Activated naive CD8-positive, alpha-beta T cell treated with anti-CD3 and anti-CD28 coated beads, Interleukin-2, amount 10 ng/mL, durations not matched to agents 7 days and 5 days (primary cell): Measurements from ENCODE around the gene ITPK1. TPM values are rescaled to one million over a fixed set of nuclear protein-coding genes. Genes with fewer than 3 reads are reported as not detected.
"Not testable (repeated sequence)": the region's sequence is repeated elsewhere in the genome, so short reads cannot be mapped to it uniquely, and the experiment has no call there.

Source experiments
- ATAC-seq: fragments of 150-1000 bp; cut with Tn5 transposase; one replicate; pipeline ENCODE4 v1.10.0; 2021; ENCODE audit warnings: low read depth, moderate library complexity
- POLR2A ChIA-PET: fragments of 350-600 bp; sonication (Branson Sonifier 250); formaldehyde crosslinking; loops from one replicate; lab custom pipeline; 2021; ENCODE audit warnings: antibody characterized with exemption; lab: Charles Lee
- DNase-seq: peaks from one replicate; pipeline ENCODE4 v3.0.0; 2021
- H3K27ac Mint-ChIP-seq: one replicate; pipeline ENCODE4 v1.8.0; 2022; ENCODE audit warnings: mild to moderate bottlenecking, mixed read lengths
- H3K27me3 Mint-ChIP-seq: one replicate; pipeline ENCODE4 v1.8.0; 2022; ENCODE audit warnings: mild to moderate bottlenecking, moderate library complexity, mixed read lengths
- H3K36me3 Mint-ChIP-seq: one replicate; pipeline ENCODE4 v1.8.0; 2021; ENCODE audit warnings: mild to moderate bottlenecking, mixed read lengths
- H3K4me1 Mint-ChIP-seq: one replicate; pipeline ENCODE4 v1.8.0; 2021; ENCODE audit warnings: mixed read lengths
- H3K4me3 Mint-ChIP-seq: one replicate; pipeline ENCODE4 v1.8.0; 2022; ENCODE audit warnings: mild to moderate bottlenecking, moderate library complexity, mixed read lengths
- H3K9me3 Mint-ChIP-seq: one replicate; pipeline ENCODE4 v1.8.0; 2021; ENCODE audit warnings: mixed read lengths
- total RNA-seq, 2 experiments: library from RNA; stranded (reverse); gene quantifications; one replicate each; pipeline ENCODE4 v1.2.3, GENCODE V29; 2021

The ITPK1 gene
- total RNA-seq, 2 experiments from 2014 or later, result 89.5 to 94.1 TPM

DNA sequence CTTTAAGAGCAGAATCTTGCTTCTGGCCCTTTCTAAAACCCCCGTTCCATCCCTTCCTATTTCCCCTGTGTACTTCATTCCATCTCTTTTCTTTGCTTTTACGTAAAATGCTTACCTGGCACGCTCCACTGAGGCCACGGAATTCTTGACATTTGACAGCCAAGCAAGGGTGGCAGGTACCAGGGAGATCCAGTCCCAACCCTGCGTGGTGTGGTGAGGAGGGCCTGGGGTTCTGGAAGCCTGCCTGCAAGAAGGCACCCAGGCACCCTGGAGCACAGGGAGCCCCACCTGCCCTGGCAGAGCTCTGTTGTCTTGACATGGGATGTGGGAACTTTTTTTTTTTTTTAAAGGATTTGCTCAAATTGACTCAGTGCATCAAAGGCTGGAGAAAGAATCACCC is 48.6 kb downstream of the ITPK1 start:
- POLR2A ChIA-PET, result interaction anchor here (1.2 to 4.2 kb wide), 5 partner anchors 12 to 117 kb away, joined by 3 to 38 read pairs (median 5); partner anchors contain the start of genes ITPK1, LYSET and MOAP1
- Mint-ChIP-seq H3K9me3 (no peaks in the 10 kb centered on the region), H3K27me3 (no peaks in the 10 kb centered on the region), H3K4me3 (peak overlapping the region; percentile 75), H3K27ac (peak overlapping the region; percentile 98), H3K4me1 (peaks cover 65% of the 10 kb centered on the region), H3K36me3 (peaks cover 6% of the 10 kb centered on the region)
- ATAC-seq, result no peak
- no peak for DNase-seq

DNA sequence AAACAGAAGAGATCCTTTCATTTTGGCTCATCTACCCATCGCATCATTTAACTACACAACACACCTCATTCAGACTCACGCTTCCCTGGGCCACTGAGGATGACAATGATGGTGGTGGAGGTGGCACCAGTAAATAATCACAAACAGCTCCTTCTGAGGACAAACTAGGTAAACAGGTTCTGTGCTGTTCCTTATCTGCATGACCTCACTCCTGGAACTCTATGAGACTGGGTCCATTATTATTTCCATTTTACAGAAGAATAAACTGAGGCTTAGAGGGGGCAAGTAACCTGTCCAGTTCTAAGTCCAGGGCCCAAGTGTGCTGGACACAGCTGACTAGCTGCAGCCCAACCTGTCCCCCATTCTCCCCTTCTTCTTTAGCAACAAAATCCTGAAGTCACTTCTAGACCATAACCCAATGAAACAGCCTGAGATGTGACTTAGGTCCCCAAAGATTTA is 50.4 kb downstream of the ITPK1 start:
- ATAC-seq (no peak), DNase-seq (no peak)
- H3K4me3 Mint-ChIP-seq, result peak overlapping the region; percentile 75
- peaks cover 72% of the 10 kb centered on the region for H3K4me1 Mint-ChIP-seq
- POLR2A ChIA-PET, result interaction anchor here (0.9 to 4.2 kb wide), 4 partner anchors 19 to 119 kb away, joined by 4 to 38 read pairs (median 4); partner anchors contain the start of genes ITPK1 and MOAP1
- no peaks in the 10 kb centered on the region for H3K27me3 Mint-ChIP-seq
- no peaks in the 10 kb centered on the region for H3K9me3 Mint-ChIP-seq
- H3K36me3 Mint-ChIP-seq, result peaks cover 6% of the 10 kb centered on the region
- H3K27ac Mint-ChIP-seq, result peak overlapping the region; percentile 98

DNA sequence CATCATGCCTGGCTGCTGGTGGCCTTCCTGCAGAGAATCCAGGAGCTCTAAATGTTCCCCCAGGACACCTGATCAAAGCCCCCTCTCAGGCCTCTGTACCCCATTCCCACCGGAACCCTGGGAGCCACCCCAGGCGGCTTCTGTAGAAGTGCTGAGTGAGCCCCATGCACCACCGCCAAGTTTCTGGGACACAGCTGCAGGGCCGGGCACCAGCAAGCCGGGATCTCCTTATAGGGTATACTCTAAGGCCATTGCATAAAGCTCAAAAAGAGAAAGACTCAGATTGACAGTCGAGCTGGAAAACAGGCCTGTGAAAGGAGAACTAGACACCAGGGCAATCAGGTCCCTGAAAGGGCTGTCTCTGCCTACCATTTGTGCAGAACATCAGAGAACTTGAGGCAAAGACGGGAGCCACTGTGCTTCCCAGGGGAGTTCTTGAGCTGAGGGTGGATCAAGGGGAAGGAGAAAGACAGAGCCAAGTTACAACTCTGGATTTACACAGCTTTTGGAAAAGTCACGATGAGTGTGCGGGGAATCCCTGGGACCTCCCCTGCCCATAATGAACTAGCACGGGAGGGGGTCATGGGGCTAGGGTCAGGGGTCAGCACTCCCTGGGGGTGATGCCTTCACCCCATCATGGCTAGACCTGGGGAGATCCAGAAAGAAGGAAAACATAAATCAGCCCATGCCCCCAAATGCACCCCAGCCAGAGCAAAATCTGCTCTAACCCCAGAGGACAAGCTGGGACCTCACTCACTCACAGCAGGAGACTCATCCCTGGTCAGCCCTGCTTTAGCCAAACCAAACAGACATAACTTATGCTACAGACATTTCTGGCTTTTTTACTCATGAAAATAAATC is 51.1 kb downstream of the ITPK1 start:
- Mint-ChIP-seq H3K27ac (peak overlapping the region; percentile 98), H3K9me3 (no peaks in the 10 kb centered on the region), H3K36me3 (peaks cover 6% of the 10 kb centered on the region), H3K4me3 (peak overlapping the region; percentile 75), H3K4me1 (peaks cover 73% of the 10 kb centered on the region), H3K27me3 (no peaks in the 10 kb centered on the region)
- DNase-seq, result no peak
- ATAC-seq, result no peak
- POLR2A ChIA-PET, result interaction anchor here (0.9 to 4.2 kb wide), 4 partner anchors 19 to 120 kb away, joined by 4 to 38 read pairs (median 4); partner anchors contain the start of genes ITPK1 and MOAP1

GRCh38 chr14:93063393-93063792 is 52.3 kb downstream of the ITPK1 start:
- POLR2A ChIA-PET, result no interaction called here
- H3K27ac Mint-ChIP-seq, result peak overlapping the region; percentile 66
- no peak overlapping the region for H3K4me3 Mint-ChIP-seq
- H3K36me3 Mint-ChIP-seq, result peaks cover 2% of the 10 kb centered on the region
- peaks cover 62% of the 10 kb centered on the region for H3K4me1 Mint-ChIP-seq
- DNase-seq (no peak), ATAC-seq (no peak)
- no peaks in the 10 kb centered on the region for H3K9me3 Mint-ChIP-seq
- no peaks in the 10 kb centered on the region for H3K27me3 Mint-ChIP-seq

- Mint-ChIP-seq H3K27me3 (no peaks in the 10 kb centered on the region), H3K36me3 (peaks cover 2% of the 10 kb centered on the region), H3K4me1 (peaks cover 60% of the 10 kb centered on the region), H3K4me3 (no peak overlapping the region), H3K27ac (peak overlapping the region; percentile 66), H3K9me3 (no peaks in the 10 kb centered on the region)
- POLR2A ChIA-PET, result no interaction called here
- DNase-seq, result no peak
- no peak for ATAC-seq
Observed at GRCh38 chr14:93062890-93063289, 52.8 kb downstream of the ITPK1 start.

DNA sequence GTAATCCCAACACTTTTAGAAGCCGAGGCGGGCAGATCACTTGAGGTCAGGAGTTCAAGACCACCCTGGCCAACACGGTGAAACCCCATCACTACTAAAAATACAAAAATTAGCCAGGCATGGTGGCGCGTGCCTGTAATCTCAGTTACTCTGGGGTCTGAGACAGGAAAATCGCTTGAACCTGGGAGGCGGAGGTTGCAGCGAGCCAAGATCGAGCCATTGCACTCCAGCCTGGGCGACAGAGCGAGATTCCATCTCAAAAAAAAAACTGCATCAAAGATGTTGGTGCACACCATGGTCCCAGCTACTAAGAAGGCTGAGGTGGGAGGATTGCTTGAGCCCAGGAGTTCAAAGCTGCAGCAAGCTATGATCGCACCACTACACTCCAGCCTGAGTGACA is 53.7 kb downstream of the ITPK1 start:
- POLR2A ChIA-PET, H3K4me3 Mint-ChIP-seq: not testable (repeated sequence)
- peak overlapping the region; percentile 93 for H3K27ac Mint-ChIP-seq

DNA sequence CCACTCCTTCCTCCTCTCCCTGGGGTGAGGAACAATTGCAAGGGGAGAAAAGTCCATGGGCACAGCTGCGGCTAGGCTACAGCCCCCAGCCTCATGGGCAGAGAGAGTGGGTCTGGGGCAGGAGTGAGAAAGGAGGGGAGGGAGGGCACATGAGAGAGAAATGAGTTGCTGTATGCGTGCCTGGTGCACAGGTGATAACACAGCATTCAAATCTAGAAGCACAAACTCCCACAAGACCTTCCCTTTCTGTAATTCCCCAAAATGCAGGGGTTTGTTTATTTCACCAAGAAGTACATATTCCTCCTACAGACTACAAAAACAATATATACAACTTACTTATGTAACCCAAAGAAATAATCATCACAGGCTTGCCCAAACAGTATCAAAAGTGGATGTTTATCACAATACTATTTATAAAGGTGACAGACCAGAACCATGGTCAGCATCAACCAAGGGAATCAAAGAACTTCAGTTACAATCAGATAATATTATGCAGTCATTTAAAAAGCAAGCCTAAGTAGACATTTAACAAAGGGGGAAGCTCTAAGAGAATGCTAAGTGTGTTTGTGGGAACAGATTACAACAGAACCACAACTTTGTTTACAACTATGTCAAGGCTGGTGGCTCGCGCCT is 54.2 kb downstream of the ITPK1 start:
- H3K27ac Mint-ChIP-seq, result peak overlapping the region; percentile 93
- H3K4me3 Mint-ChIP-seq, result peak overlapping the region; percentile 67
- H3K27me3 Mint-ChIP-seq, result no peaks in the 10 kb centered on the region
- POLR2A ChIA-PET, result interaction anchor here (2.0 kb wide), 1 partner anchor 52 kb away, joined by 14 read pairs; no protein-coding TSS in a partner anchor
- no peak for DNase-seq
- H3K4me1 Mint-ChIP-seq, result peaks cover 52% of the 10 kb centered on the region
- H3K36me3 Mint-ChIP-seq, result peaks cover 2% of the 10 kb centered on the region
- no peaks in the 10 kb centered on the region for H3K9me3 Mint-ChIP-seq
- ATAC-seq, result no peak

More for the DNA sequence above, 53.7 kb downstream of the ITPK1 start:
- not testable (repeated sequence) for ATAC-seq, DNase-seq, H3K9me3 Mint-ChIP-seq, H3K36me3 Mint-ChIP-seq, H3K27me3 Mint-ChIP-seq
- peaks cover 56% of the 10 kb centered on the region for H3K4me1 Mint-ChIP-seq

GRCh38 chr14:93060841-93061240 is 54.9 kb downstream of the ITPK1 start:
- no peaks in the 10 kb centered on the region for H3K9me3 Mint-ChIP-seq
- H3K4me3 Mint-ChIP-seq, result peak overlapping the region; percentile 67
- H3K27ac Mint-ChIP-seq, result peak overlapping the region; percentile 93
- H3K36me3 Mint-ChIP-seq, result peaks cover 4% of the 10 kb centered on the region
- H3K4me1 Mint-ChIP-seq, result peaks cover 48% of the 10 kb centered on the region
- ATAC-seq (no peak), DNase-seq (no peak)
- POLR2A ChIA-PET, result interaction anchor here (1.0 to 2.0 kb wide), 11 partner anchors 13 to 124 kb away, joined by 3 to 14 read pairs (median 4); partner anchors contain the start of genes LYSET and MOAP1
- no peaks in the 10 kb centered on the region for H3K27me3 Mint-ChIP-seq

GRCh38 chr14:93059917-93060545 is 55.7 kb downstream of the ITPK1 start:
- Mint-ChIP-seq H3K4me1 (peaks cover 45% of the 10 kb centered on the region), H3K4me3 (peak overlapping the region; percentile 67), H3K36me3 (peaks cover 7% of the 10 kb centered on the region), H3K27me3 (no peaks in the 10 kb centered on the region), H3K9me3 (no peaks in the 10 kb centered on the region), H3K27ac (peak overlapping the region; percentile 93)
- POLR2A ChIA-PET, result interaction anchor here (0.6 to 2.0 kb wide), 14 partner anchors 12 to 155 kb away, joined by 3 to 14 read pairs (median 4); partner anchors contain the start of genes ITPK1, LYSET and MOAP1
- DNase-seq, result peak; percentile 60
- peak; percentile 95 for ATAC-seq

DNA sequence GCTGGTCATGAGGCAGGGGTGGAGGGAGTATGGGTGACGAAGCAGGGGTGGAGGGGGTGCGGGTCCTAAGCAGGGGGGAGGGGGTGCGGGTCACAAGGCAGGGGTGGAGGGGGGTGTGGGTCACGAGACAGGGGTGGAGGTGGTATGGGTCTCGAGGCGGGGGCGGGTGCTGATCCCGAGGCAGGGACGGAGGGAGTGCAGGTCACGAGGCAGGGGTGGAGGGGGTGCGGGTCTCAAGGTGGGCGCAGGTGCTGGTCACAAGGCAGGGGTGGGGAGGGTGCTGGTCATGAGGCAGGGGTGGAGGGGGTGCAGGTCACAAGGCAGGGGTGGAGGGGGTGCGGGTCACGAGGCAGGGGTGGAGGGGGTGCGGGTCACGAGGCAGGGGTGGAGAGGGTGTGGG is 56.5 kb downstream of the ITPK1 start:
- H3K9me3 Mint-ChIP-seq, result no peaks in the 10 kb centered on the region
- H3K4me1 Mint-ChIP-seq, result peaks cover 39% of the 10 kb centered on the region
- ATAC-seq (no peak), DNase-seq (no peak)
- POLR2A ChIA-PET, result interaction anchor here (1.2 kb wide), 1 partner anchor 16 kb away, joined by 3 read pairs; no protein-coding TSS in a partner anchor
- H3K4me3 Mint-ChIP-seq, result no peak overlapping the region
- H3K27me3 Mint-ChIP-seq, result no peaks in the 10 kb centered on the region
- H3K36me3 Mint-ChIP-seq, result peaks cover 7% of the 10 kb centered on the region
- no peak overlapping the region for H3K27ac Mint-ChIP-seq

DNA sequence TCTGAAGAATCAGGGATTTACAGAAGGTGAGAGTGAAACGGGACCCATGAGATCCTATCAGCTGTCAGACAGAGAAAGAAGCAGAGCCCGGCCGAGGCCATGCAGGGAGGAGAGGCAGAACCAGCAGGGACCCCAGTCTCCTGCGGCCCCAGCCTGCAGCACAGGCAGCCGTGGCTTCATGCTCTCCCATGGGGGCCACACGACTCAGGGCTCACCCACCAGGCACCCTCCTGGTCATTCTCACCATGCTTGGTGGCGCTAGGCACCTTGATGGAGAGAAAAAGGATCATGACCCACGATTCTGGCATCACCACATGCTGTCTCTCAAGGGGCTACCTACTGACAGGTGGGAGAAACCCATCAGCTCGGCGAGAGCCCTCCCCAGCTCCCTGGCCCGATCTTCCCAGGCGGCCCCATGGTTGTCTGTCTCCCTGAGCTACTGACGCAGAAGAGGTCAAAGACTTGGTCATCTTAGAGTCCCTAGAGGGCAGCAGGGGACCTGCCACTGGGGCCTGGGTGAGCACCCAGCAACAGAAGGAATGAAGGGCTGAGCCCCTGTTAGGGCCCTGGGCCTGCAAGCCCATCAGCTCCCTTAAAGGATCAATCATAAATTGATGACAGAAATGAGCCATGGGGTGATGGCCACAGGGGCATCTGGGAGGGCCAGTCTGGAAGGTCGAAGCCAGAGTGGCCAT is 58.0 kb downstream of the ITPK1 start:
- no peak for ATAC-seq
- DNase-seq, result no peak
- Mint-ChIP-seq H3K36me3 (peaks cover 7% of the 10 kb centered on the region), H3K27ac (peak overlapping the region; percentile 73), H3K4me3 (peak overlapping the region; percentile 42), H3K27me3 (no peaks in the 10 kb centered on the region), H3K4me1 (peaks cover 34% of the 10 kb centered on the region), H3K9me3 (no peaks in the 10 kb centered on the region)
- POLR2A ChIA-PET, result interaction anchor here (0.6 kb wide), 1 partner anchor 9 kb away, joined by 3 read pairs; no protein-coding TSS in a partner anchor

DNA sequence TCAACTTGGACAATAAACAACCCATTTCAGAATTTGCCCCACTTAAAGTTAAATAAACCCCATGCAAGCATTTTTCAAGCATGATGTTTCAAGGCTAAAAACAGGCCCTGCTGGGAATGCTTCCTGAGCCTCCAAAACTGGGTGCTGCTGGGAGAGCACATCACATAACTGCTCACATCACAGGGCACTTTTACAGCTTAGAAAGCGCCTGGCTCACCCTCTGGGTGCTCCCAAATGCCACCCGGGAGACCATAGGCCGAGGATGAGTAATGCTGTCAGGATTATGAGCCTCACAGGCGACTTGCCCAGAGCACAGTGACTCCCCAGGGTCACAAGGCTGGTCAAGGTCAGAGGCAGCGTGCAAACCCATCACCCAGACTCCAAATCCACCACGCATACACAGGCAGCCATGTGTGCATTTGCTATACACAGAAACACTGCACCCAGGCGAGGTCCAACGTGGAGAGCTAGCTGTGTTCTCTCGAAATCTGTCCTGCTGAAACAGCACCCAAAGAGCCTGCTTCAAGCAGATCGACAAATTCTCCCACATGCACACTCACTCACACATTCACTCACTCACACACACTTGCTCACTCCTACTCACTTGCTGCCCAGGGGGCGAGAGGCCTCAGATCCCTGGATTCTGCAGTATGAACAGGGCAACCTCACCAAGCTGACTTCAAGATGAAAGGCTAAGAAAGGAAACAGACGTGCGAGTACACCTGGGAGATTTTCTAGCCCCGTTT is 58.7 kb downstream of the ITPK1 start:
- H3K4me1 Mint-ChIP-seq, result peaks cover 31% of the 10 kb centered on the region
- peak overlapping the region; percentile 22 for H3K27ac Mint-ChIP-seq
- ATAC-seq, result no peak
- H3K27me3 Mint-ChIP-seq, result no peaks in the 10 kb centered on the region
- no peak overlapping the region for H3K4me3 Mint-ChIP-seq
- no peak for DNase-seq
- POLR2A ChIA-PET, result interaction anchor here (0.6 kb wide), 1 partner anchor 9 kb away, joined by 3 read pairs; no protein-coding TSS in a partner anchor
- H3K36me3 Mint-ChIP-seq, result peaks cover 5% of the 10 kb centered on the region
- no peaks in the 10 kb centered on the region for H3K9me3 Mint-ChIP-seq
